Psoas muscle (tissue), 8 donors: Measurements from ENCODE around the gene CLN3. TPM values are rescaled to one million over a fixed set of nuclear protein-coding genes. Genes with fewer than 3 reads are reported as not detected.
A peak's percentile ranks its signal among the peaks of the same experiment; 100 is the strongest.
"Not testable (repeated sequence)": the region's sequence is repeated elsewhere in the genome, so short reads cannot be mapped to it uniquely, and the experiment has no call there.

ENCODE experiments used
- ATAC-seq, 4 donors: fragments of 200-7000 bp; cut with Tn5 transposase; one replicate each; pipeline ENCODE4 v1.9.1; 2020; ENCODE audit warnings: moderate library complexity in 3 of 4, mild to moderate bottlenecking in 2 of 4
- DNase-seq, 2 donors: peaks; one replicate each; pipeline ENCODE4 v3.0.0-alpha.2; 2020
- H3K27ac ChIP-seq: fragments of 200-600 bp; one replicate; pipeline ENCODE4 v1.8.0; 2022
- H3K27me3 ChIP-seq, 3 donors: fragments of 200-600 bp in 1 of 3; one replicate each; pipeline versions ENCODE4 v1.6.1 to v1.8.0; 2013 to 2022; ENCODE audit warnings: low read length in 2 of 3, mild to moderate bottlenecking in 2 of 3, moderate library complexity in 1 of 3; ENCODE audit not compliant: insufficient read depth in 3 of 3
- H3K36me3 ChIP-seq, 2 donors: fragments of 200-600 bp in 1 of 2; one replicate each; pipeline versions ENCODE4 v1.6.1 to v1.8.0; 2013 to 2022; ENCODE audit warnings: low read depth in 1 of 2, mild to moderate bottlenecking in 1 of 2, moderate library complexity in 1 of 2; ENCODE audit not compliant: insufficient read depth in 1 of 2
- H3K4me1 ChIP-seq: fragments of 200-600 bp; one replicate; pipeline ENCODE4 v1.8.0; 2022
- H3K4me3 ChIP-seq: fragments of 200-600 bp; one replicate; pipeline ENCODE4 v1.8.0; 2022; ENCODE audit warnings: mild to moderate bottlenecking
- H3K9me3 ChIP-seq: fragments of 200-600 bp; one replicate; pipeline ENCODE4 v1.8.0; 2022
- WGBS, 3 donors: extraction: QIAGEN DNeasy Blood & Tissue Kit; methylation state at CpG; one replicate each; pipeline versions ENCODE4 v1.1.6 to v1.1.7; 2013; 5-methylcytosine and 5-hydroxymethylcytosine counted together
- intact Hi-C, 2 donors: fragments of 100-400 bp; cut with DNase I; formaldehyde crosslinking; loops; one replicate each; pipeline versions ENCODE4 v1.11.0 to v1.14.2; 2022
- polyA plus RNA-seq, 3 donors: library from polyadenylated mRNA; stranded (reverse); fragments of 200-250 nt; gene quantifications; one replicate each; pipeline ENCODE4 v1.2.3, GENCODE V29; 2013
- total RNA-seq, 4 donors: library from RNA; stranded (reverse); fragmentation: NEBNext Ultra II Directional in 2 of 4; extraction: Animal tissue kit (Norgen Biotek cat#: 25700) in 2 of 4; gene quantifications; one replicate each; pipeline versions ENCODE4 v1.2.1 to v1.2.4, GENCODE V29; 2021 to 2023
- TF ChIP-seq, protein P1 (sequence below): fragments of 200-600 bp; IDR thresholded peaks from one replicate; pipeline ENCODE4 v1.8.0; 2022; ENCODE audit warnings: antibody characterized with exemption
- donor health status: healthy with polysubstance abuse.
- donor health status: DM: no; HTN: no; CAD: no; lungs with moderate emphysema.
- donor health status: Bipolar disorder and iron deficiency.
- donor health status: healthy.
- donor health status: DM: yes; HTN: yes; CAD: no.
- donor health status: DM: no; HTN: no; CAD: no.
- donor health status: DM: no; HTN: no; CAD: no.
- donor health status: DM: yes; HTN: yes; CAD: no.

The CLN3 gene
- total and polyA plus RNA-seq, 7 donors: 10.8 to 29.3 (median 15.3) TPM

DNA sequence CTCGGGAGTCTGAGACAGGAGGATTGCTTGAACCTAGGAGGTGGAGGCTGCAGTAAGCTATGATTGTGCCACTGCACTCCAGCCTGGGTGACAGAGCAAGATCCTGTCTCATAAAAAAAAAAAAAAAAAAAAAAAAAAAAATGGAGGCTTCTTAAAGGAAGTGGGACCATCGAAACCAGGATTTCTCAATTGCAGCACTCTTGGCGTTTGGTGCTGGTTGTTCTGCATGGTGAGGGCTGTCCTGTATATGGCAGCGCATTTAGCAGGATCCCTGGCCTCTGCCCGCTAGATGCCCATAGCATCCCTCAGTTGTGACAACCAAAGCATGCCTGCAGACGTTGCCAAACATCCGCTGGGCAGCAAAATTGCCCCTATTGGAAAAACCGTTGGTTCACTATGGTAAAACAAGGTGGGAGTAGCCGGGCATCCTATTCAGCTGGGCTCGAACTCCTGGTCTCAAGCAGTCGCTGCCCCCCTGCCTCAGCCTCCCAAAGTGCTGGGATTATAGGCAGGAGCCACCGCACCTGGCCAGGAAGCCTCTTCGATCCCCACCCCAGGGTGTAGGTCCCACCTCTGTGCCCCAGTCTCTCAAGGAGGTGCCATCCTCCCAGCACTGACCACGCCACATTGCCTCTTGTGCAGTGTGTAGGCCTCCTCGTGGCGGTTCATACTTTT is 13.2 kb downstream of the CLN3 start:
- H3K9me3 ChIP-seq: no peaks in the 10 kb centered on the region
- H3K4me3 ChIP-seq: no peak overlapping the region
- ATAC-seq: no peak
- no peak overlapping the region for H3K27ac ChIP-seq
- peaks cover 2 to 98% of the 10 kb centered on the region in 2 donors for H3K36me3 ChIP-seq
- 90 to 95% (median 92%) methylated on average over 16 of the region's 16 CpGs for WGBS, 3 donors
- intact Hi-C loops: no loop called here
- TF ChIP-seq, protein P1, sequence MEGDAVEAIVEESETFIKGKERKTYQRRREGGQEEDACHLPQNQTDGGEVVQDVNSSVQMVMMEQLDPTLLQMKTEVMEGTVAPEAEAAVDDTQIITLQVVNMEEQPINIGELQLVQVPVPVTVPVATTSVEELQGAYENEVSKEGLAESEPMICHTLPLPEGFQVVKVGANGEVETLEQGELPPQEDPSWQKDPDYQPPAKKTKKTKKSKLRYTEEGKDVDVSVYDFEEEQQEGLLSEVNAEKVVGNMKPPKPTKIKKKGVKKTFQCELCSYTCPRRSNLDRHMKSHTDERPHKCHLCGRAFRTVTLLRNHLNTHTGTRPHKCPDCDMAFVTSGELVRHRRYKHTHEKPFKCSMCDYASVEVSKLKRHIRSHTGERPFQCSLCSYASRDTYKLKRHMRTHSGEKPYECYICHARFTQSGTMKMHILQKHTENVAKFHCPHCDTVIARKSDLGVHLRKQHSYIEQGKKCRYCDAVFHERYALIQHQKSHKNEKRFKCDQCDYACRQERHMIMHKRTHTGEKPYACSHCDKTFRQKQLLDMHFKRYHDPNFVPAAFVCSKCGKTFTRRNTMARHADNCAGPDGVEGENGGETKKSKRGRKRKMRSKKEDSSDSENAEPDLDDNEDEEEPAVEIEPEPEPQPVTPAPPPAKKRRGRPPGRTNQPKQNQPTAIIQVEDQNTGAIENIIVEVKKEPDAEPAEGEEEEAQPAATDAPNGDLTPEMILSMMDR: no peak
- H3K27me3 ChIP-seq: no peaks in the 10 kb centered on the region
- no peaks in the 10 kb centered on the region for H3K4me1 ChIP-seq
- no peak for DNase-seq

DNA sequence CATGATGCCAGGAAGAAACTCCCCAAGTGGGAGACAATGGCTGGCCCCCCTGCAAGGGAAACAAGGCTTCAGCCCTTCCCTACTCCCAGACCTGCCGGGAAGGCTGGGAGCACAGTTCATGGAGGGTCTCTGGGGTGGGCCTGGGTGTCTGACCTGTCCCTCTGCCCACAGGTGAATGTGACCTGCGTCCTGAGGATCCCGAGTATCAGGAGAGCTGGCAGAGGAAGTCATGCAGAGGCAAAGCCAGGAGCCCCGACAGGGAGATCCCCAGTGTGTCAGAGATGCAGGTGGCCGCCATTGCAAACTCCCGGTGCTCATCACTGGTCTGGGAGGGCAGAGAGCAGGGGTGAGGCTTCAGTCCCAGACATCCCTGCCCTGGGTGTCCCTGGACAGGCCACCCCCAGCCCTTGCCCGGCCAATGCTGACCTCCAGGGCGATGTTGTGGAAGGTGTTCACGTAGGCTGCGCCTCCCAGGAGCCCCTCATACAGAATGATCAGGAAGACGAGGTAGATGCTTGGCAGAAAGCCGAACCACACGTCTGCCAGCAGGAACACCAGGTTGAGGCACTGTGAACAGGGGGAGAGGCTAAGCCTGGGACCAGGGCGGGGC is 14.5 kb downstream of the CLN3 start:
- H3K4me3 ChIP-seq: no peak overlapping the region

DNA sequence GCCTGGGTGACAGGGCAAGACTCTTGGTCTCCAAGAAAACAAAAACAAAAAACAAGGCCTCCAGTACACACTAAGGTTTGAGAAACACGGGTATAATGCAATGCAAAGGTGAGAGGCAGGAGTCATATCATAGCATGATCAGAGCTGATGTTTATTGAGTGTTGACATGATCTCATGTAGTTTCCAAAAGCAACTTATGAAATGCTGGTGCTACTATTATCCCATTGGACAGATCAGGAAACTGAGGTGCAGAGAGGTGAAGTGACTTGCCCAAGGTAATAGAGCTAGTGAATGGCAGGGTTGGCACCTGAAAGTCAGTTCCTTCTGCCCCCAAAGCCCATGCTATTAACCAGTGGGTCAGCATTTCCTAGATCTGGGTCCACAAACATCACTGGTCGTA is 16.7 kb downstream of the CLN3 start:
- H3K27ac ChIP-seq: no peak overlapping the region
- TF ChIP-seq, protein P1: no peak
- ATAC-seq: no peak
- no peaks in the 10 kb centered on the region for H3K9me3 ChIP-seq
- H3K27me3 ChIP-seq: no peaks in the 10 kb centered on the region
- no peaks in the 10 kb centered on the region for H3K4me1 ChIP-seq
- intact Hi-C loops: no loop called here
- H3K36me3 ChIP-seq: peaks cover 0 to 70% of the 10 kb centered on the region in 2 donors
- no peak overlapping the region for H3K4me3 ChIP-seq
- no peak for DNase-seq
- WGBS, 3 donors: 90 to 93% (median 91%) methylated on average over 2 of the region's 2 CpGs

More for the DNA sequence above, 14.5 kb downstream of the CLN3 start:
- Histone ChIP-seq H3K27me3 (no peaks in the 10 kb centered on the region), H3K36me3 (peaks cover 0 to 90% of the 10 kb centered on the region in 2 donors), H3K27ac (no peak overlapping the region), H3K9me3 (no peaks in the 10 kb centered on the region), H3K4me1 (no peaks in the 10 kb centered on the region)
- TF ChIP-seq, protein P1: no peak
- DNase-seq (peak in 1 of 2 donors; percentile 39), ATAC-seq (no peak)
- intact Hi-C loops: no loop called here
- 89 to 90% (median 90%) methylated on average over 13 to 14 of the region's 14 CpGs for WGBS, 3 donors

DNA sequence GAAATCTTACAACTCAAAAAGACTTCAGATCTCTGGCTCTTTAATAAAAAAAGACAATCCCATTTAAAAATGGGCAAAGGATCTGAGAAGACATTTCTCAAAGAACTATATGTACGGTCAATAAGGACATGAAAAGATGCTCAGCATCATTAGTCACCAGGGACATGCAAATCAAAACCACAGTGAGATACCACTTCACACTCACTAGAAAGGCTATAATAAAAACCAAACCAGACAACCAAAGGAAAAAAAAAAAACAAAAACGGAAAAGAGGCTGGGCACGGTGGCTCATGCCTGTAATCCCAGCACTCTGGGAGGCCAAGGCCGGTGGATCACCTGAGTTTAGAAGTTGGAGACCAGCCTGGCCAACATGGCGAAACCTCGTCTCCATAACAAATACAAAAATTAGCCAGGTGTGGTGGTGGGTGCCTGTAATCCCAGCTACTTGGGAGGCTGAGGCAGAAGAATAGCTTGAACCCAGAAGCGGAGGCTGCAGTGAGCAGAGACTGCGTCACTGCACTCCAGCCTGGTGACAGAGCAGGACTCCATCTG is 18.1 kb downstream of the CLN3 start:
- Histone ChIP-seq H3K4me3 (no peak overlapping the region), H3K4me1 (no peaks in the 10 kb centered on the region), H3K27ac (no peak overlapping the region), H3K9me3 (no peaks in the 10 kb centered on the region), H3K36me3 (peaks cover 0 to 56% of the 10 kb centered on the region in 2 donors), H3K27me3 (no peaks in the 10 kb centered on the region)
- TF ChIP-seq, protein P1: no peak
- ATAC-seq: no peak
- DNase-seq: no peak
- WGBS, 3 donors: 95 to 96% (median 96%) methylated on average over 8 of the region's 8 CpGs
- intact Hi-C loops: no loop called here

DNA sequence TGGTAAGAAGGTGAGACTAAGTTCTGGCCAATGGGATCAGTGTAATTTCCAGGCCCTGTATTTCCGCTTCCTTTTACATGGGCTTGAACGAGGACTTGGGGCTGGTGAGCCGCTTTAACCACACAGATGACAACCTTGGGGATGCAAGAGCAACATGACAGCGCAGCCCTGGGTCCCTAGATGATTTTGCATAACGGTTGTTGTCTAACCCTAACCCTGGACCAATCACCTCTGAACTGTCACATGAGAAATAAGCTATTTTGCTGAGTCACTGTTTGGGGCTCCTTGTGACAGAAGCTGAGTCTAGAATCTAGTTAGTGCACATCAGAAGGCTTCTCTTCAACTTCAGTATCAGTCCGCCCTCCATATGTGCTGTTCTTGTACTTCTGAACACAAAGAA is 44.8 kb downstream of the CLN3 start:
- ATAC-seq, H3K27me3 ChIP-seq, H3K9me3 ChIP-seq, H3K4me1 ChIP-seq, intact Hi-C loops, DNase-seq, H3K4me3 ChIP-seq, H3K36me3 ChIP-seq, H3K27ac ChIP-seq: not testable (repeated sequence)
- no CpG with 5 or more reads among the region's 6 CpGs for WGBS, 3 donors

DNA sequence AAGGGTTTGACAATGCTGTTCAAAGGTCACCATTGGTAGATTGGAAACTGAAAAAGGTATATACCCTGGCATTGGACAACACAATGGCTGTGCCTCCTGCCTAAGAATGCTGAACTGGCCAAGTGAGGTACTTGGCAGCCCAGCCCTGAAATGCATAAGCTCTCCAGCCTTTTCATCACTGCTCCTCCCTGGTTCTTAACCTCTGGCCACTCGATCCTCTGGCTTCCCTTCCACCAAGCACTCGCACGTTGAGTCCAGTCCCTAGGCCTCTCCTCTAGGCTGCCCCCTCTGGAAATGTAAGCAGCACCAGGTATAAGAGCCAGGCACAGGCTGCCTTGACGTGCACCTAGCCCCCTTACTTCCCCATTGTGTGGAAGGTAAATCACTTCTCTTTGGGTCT is 45.5 kb downstream of the CLN3 start:
- H3K36me3 ChIP-seq, H3K27me3 ChIP-seq, H3K27ac ChIP-seq, intact Hi-C loops, H3K4me3 ChIP-seq, H3K4me1 ChIP-seq, DNase-seq, ATAC-seq, H3K9me3 ChIP-seq: not testable (repeated sequence)
- WGBS, 3 donors: no CpG with 5 or more reads among the region's 4 CpGs

DNA sequence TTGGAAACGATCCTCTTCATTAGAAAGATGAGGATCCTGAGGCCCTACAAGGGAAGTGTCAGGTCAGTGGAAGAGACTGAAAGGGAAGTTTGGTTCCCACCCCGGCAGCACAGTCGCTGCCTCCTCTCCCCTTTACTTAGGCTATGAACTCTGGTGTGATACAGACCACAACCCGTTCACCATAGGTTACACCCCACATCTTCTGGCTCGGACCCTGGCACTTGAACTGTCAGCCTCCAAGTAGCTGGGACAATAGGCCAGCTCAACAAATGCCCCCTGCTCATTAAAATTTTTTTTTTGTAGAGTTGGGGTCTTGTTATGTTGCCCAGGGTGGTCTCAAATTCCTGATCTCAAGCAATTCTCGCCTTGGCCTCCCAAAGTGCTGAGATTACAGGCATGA is 47.9 kb downstream of the CLN3 start:
- H3K4me1 ChIP-seq, intact Hi-C loops, ATAC-seq, H3K36me3 ChIP-seq, H3K4me3 ChIP-seq, H3K27ac ChIP-seq, H3K27me3 ChIP-seq, H3K9me3 ChIP-seq: not testable (repeated sequence)
- WGBS, 3 donors: 66 to 79% (median 76%) methylated on average over 3 of the region's 6 CpGs
- peak in 1 of 2 donors; percentile 1 for DNase-seq
